Liver (tissue), 9 donors: Measurements from ENCODE around the gene XPNPEP3. TPM values are rescaled to one million over a fixed set of nuclear protein-coding genes. Genes with fewer than 3 reads are reported as not detected.
"Not testable (repeated sequence)": the region's sequence is repeated elsewhere in the genome, so short reads cannot be mapped to it uniquely, and the experiment has no call there.

Experiments used
- DNase-seq: peaks from one replicate; pipeline ENCODE4 v3.0.0-alpha.2; 2017; ENCODE audit warnings: low spot score
- H3K27ac ChIP-seq, 2 donors: one replicate each; pipeline ENCODE4 v1.7.0; 2013; ENCODE audit warnings: inconsistent platforms in 2 of 2, low read length in 2 of 2, control low read depth in 1 of 2, low read depth in 1 of 2, mild to moderate bottlenecking in 1 of 2
- H3K27me3 ChIP-seq, 4 donors: one replicate each; pipeline versions ENCODE4 v1.6.1 to v1.7.0; 2013; ENCODE audit warnings: low read length in 3 of 4, inconsistent platforms in 1 of 4, mild to moderate bottlenecking in 1 of 4, moderate library complexity in 1 of 4; ENCODE audit not compliant: control insufficient read depth in 4 of 4, insufficient read depth in 4 of 4
- H3K36me3 ChIP-seq, 4 donors: one replicate each; pipeline versions ENCODE4 v1.6.1 to v1.7.0; 2013; ENCODE audit warnings: low read length in 3 of 4, mild to moderate bottlenecking in 3 of 4, low read depth in 1 of 4, moderate library complexity in 1 of 4; ENCODE audit not compliant: control insufficient read depth in 4 of 4, insufficient read depth in 3 of 4
- H3K4me1 ChIP-seq, 4 donors: one replicate each; pipeline versions ENCODE4 v1.6.1 to v1.7.0; 2013; ENCODE audit warnings: low read length in 3 of 4, mild to moderate bottlenecking in 3 of 4, moderate library complexity in 1 of 4; ENCODE audit not compliant: control insufficient read depth in 4 of 4, insufficient read depth in 4 of 4
- H3K4me3 ChIP-seq, 3 donors: one replicate each; pipeline versions ENCODE4 v1.6.1 to v1.7.0; 2013; ENCODE audit warnings: low read length in 3 of 3, control low read depth in 1 of 3, low read depth in 1 of 3, mild to moderate bottlenecking in 1 of 3
- H3K9ac ChIP-seq, 2 donors: one replicate each; pipeline ENCODE4 v1.7.0; 2013; ENCODE audit warnings: low read length in 2 of 2, mild to moderate bottlenecking in 2 of 2, moderate library complexity in 2 of 2, control low read depth in 1 of 2, low read depth in 1 of 2
- H3K9me3 ChIP-seq, 4 donors: one replicate each; pipeline versions ENCODE4 v1.6.1 to v1.7.0; 2013; ENCODE audit warnings: low read length in 3 of 4; ENCODE audit not compliant: control insufficient read depth in 4 of 4
- EGR1 ChIP-seq, 2 donors: IDR thresholded peaks; 2 replicates each; pipeline ENCODE4 v1.6.1; 2016 to 2018; ENCODE audit warnings: antibody characterized with exemption in 2 of 2, low read depth in 2 of 2
- FOXA2 ChIP-seq: IDR thresholded peaks from 2 replicates; pipeline ENCODE4 v1.6.1; 2016; ENCODE audit warnings: antibody characterized with exemption
- HNF4A ChIP-seq, 2 donors: conservative IDR thresholded peaks; 2 replicates each; pipeline ENCODE4 v1.6.1; 2016; ENCODE audit warnings: antibody characterized with exemption in 2 of 2, mild to moderate bottlenecking in 2 of 2
- RAD21 ChIP-seq, 2 donors: IDR thresholded peaks; 2 replicates each; pipeline ENCODE4 v1.6.1; 2016; ENCODE audit warnings: antibody characterized with exemption in 2 of 2, mild to moderate bottlenecking in 2 of 2
- SP1 ChIP-seq: IDR thresholded peaks from 2 replicates; pipeline ENCODE4 v1.6.1; 2018; ENCODE audit warnings: antibody characterized with exemption, mild to moderate bottlenecking
- TAF1 ChIP-seq: conservative IDR thresholded peaks from 2 replicates; pipeline ENCODE4 v1.6.1; 2016; ENCODE audit warnings: antibody characterized with exemption, mild to moderate bottlenecking
- YY1 ChIP-seq: IDR thresholded peaks from 2 replicates; pipeline ENCODE4 v1.6.1; 2016; ENCODE audit warnings: antibody characterized with exemption, mild to moderate bottlenecking
- WGBS: extraction: QIAGEN DNeasy Blood & Tissue Kit; methylation state at CpG from one replicate; pipeline ENCODE4 v1.1.7; 2013; 5-methylcytosine and 5-hydroxymethylcytosine counted together
- polyA plus RNA-seq, 2 donors: library from polyadenylated mRNA; stranded (reverse) in 1 of 2; unstranded in 1 of 2; fragments of 200-250 nt in 1 of 2; fragments of >200 nt in 1 of 2; fragmentation: Nextera tagmentation in 1 of 2; extraction: Ambion mirVana in 1 of 2; gene quantifications; one replicate each; pipeline versions ENCODE4 v1.2.1 to v1.2.3, GENCODE V29; 2013 to 2015
- total RNA-seq, 2 donors: library from RNA; depleted of rRNA; stranded (reverse); fragments of >200 nt; gene quantifications; one replicate each; pipeline ENCODE4 v1.2.3, GENCODE V29; 2014
- TF ChIP-seq, protein P1 (sequence below): IDR thresholded peaks from 2 replicates; pipeline ENCODE4 v1.6.1; 2016; ENCODE audit warnings: antibody characterized with exemption
- TF ChIP-seq, protein P2 (sequence below): fragments of 150-350 bp; IDR thresholded peaks from 2 replicates; pipeline ENCODE4 v1.5.1; 2017; ENCODE audit warnings: improper control_type of control experiment, low read depth, low read length; ENCODE audit not compliant: missing input control
- donor health status: healthy.
- donor health status: healthy.
- donor health status: healthy.
- donor health status: healthy.
- donor health status: healthy.

Gene XPNPEP3
- total and polyA plus RNA-seq, 4 donors, result 5.5 to 16.4 (median 8.6) TPM

DNA sequence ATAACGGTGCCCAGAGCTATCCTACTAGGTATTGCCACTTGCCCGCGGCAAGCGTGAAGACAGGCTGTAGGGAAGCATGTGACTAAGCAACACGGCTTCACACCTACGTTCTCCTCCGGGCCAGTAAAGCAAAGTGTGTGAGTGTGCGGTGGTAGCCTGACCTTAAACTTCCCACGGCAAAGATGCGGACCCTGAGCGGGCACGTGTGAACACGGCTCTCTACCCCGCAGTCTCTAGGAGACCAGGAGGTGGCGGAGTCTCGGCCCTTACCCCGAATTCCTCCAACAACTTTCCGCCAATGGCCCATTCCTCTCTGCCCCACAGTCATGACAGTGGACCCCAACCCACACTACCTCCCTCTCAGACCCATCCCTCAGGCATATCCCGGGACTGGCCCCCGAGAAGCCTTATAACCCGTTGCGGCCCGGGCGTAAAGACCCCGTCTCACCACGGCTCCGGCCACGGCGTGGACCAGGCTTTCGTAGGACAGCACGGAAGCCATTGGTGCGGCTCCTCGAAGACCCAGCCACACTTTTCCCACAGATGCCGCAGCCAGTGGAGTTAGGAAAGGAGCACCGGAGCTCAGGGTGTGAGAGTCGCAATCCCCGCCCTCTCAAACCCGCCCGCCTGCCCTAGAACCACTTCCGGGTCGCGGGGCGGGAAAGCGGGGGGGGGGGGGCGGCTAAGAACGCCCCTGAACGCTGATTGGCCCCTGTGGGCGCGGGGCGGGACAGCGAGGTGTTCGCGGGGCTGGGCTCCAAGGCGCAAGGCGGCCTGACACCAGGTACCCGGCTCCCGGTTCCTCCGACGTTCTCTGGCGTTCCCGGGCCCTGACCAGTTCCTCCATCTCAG lies 38.0 kb upstream of the XPNPEP3 start, which contains the start of gene SLC25A17 (continued):
- TF ChIP-seq, protein P1, sequence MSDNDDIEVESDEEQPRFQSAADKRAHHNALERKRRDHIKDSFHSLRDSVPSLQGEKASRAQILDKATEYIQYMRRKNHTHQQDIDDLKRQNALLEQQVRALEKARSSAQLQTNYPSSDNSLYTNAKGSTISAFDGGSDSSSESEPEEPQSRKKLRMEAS, result peak; percentile 69
- no peak for TF ChIP-seq FOXA2
- TF ChIP-seq, protein P2, sequence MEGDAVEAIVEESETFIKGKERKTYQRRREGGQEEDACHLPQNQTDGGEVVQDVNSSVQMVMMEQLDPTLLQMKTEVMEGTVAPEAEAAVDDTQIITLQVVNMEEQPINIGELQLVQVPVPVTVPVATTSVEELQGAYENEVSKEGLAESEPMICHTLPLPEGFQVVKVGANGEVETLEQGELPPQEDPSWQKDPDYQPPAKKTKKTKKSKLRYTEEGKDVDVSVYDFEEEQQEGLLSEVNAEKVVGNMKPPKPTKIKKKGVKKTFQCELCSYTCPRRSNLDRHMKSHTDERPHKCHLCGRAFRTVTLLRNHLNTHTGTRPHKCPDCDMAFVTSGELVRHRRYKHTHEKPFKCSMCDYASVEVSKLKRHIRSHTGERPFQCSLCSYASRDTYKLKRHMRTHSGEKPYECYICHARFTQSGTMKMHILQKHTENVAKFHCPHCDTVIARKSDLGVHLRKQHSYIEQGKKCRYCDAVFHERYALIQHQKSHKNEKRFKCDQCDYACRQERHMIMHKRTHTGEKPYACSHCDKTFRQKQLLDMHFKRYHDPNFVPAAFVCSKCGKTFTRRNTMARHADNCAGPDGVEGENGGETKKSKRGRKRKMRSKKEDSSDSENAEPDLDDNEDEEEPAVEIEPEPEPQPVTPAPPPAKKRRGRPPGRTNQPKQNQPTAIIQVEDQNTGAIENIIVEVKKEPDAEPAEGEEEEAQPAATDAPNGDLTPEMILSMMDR, result peak; percentile 23
- no peak for TF ChIP-seq TAF1
- TF ChIP-seq HNF4A (conservative IDR thresholded peaks at IDR 0.05), result no peak
- no peak for TF ChIP-seq SP1
- TF ChIP-seq RAD21 (IDR thresholded peaks at IDR 0.05), result peak in 1 of 2 donors; percentile 51

DNA sequence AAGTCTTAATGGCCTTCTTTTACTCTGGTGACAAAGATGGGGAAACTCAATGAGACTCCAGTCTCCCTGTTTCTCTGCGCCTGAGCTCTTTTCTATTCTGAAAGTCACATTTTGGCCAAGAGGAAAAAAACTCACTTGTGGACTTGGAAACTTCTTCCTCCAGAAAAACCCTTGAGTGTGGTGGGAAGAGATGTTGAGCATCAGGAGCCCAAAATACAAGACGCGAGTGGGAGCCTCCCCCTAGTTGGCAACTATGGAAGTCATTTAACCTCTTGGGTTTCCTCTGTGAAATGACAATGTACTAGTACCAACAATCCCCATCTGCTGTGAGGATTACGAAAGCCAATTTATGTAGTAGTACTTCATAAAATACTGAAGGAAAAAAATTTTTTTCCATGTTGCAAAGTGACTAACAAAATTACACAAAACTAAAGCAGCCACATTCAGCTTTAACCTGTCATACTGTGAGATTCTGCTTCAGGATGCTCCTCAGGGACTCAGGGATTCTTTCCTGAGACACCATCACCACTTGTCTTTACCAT lies 37.3 kb upstream of the XPNPEP3 start:
- 10% methylated on average over 4 of the region's 4 CpGs for WGBS
- peak overlapping the region; percentile 34 to 86 for H3K9ac ChIP-seq
- H3K4me1 ChIP-seq, result peaks cover 3 to 27% (median 18%) of the 10 kb centered on the region in 4 donors
- H3K9me3 ChIP-seq, result no peaks in the 10 kb centered on the region
- H3K27me3 ChIP-seq, result no peaks in the 10 kb centered on the region
- peak overlapping the region; percentile 52 to 73 (median 66) for H3K4me3 ChIP-seq
- H3K36me3 ChIP-seq, result peaks cover 0 to 12% (median 5%) of the 10 kb centered on the region in 4 donors
- no peak for DNase-seq
- peak overlapping the region; percentile 39 to 67 for H3K27ac ChIP-seq
- TF ChIP-seq EGR1 (IDR thresholded peaks at IDR 0.05; ENCODE audit: low read depth in 2 of 2) (peak in 1 of 2 donors; percentile 5), YY1 (peak; percentile 4), SP1 (no peak), TAF1 (no peak)

DNA sequence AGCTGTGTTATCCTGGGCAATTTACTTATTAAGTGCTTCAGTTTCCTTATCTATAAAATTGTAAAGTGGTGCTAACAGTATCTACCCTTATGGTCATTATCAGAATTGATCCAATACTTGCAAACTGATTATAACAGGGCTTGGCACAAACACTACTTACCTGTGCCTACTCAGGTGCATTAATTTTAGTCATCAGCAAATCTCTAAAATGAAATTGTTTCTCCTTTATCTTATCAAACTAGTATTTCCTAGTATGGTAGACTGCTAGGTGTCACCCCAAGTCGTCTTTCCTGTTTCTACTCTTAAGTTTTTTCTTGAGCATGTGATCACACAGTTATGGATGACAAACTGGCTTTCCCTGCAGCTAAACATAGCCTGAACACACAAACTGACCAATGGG lies 33.5 kb upstream of the XPNPEP3 start:
- no peaks in the 10 kb centered on the region for H3K9me3 ChIP-seq
- H3K36me3 ChIP-seq, result peaks cover 0 to 12% (median 7%) of the 10 kb centered on the region in 4 donors
- H3K27ac ChIP-seq, result no peak overlapping the region
- no peak for TF ChIP-seq SP1
- H3K9ac ChIP-seq, result no peak overlapping the region
- 83% methylated on average over 1 of the region's 1 CpG for WGBS
- DNase-seq, result no peak
- H3K4me3 ChIP-seq, result no peak overlapping the region
- no peaks in the 10 kb centered on the region for H3K27me3 ChIP-seq
- peaks cover 4 to 32% (median 17%) of the 10 kb centered on the region in 4 donors for H3K4me1 ChIP-seq

DNA sequence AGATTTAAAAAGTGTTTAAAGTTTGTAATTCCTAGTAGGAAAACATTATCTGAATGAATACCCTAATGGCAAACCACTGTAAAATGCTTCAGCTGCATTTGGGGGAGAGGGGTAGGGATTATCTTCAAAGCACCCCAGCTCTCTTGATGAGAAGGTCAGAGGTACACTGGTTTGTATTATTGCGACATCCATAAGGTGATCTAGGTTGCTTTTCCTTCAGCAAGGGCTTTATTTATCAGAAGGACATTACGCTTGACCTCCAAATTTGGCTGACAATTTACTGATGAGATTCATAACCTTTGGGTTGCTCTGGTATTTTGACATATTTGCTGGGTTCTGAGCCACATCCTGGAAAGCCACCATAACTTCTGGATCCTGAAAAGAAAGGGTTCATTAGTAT lies 30.7 kb upstream of the XPNPEP3 start:
- not testable (repeated sequence) for H3K4me3 ChIP-seq, DNase-seq, H3K9me3 ChIP-seq, H3K27me3 ChIP-seq
- Histone ChIP-seq H3K36me3 (peaks cover 0 to 36% (median 28%) of the 10 kb centered on the region in 4 donors), H3K27ac (peak overlapping the region; percentile 81 to 86), H3K4me1 (peaks cover 1 to 16% (median 10%) of the 10 kb centered on the region in 4 donors), H3K9ac (peak overlapping the region in 1 of 2 donors; percentile 45)
- 22% methylated on average over 2 of the region's 2 CpGs for WGBS
